GM18873 (cell line): ENCODE results near the gene TRIM15.
"Not testable (repeated sequence)": the region's sequence is repeated elsewhere in the genome, so short reads cannot be mapped to it uniquely, and the experiment has no call there.

Source experiments
- ATAC-seq: cut with Tn5 transposase; IDR thresholded peaks from one replicate; pipeline ENCODE4 v1.9.1; 2021; ENCODE audit warnings: mild to moderate bottlenecking, moderate library complexity, moderate number of reproducible peaks; ENCODE audit not compliant: unreplicated experiment, low FRiP score

Gene TRIM15

DNA sequence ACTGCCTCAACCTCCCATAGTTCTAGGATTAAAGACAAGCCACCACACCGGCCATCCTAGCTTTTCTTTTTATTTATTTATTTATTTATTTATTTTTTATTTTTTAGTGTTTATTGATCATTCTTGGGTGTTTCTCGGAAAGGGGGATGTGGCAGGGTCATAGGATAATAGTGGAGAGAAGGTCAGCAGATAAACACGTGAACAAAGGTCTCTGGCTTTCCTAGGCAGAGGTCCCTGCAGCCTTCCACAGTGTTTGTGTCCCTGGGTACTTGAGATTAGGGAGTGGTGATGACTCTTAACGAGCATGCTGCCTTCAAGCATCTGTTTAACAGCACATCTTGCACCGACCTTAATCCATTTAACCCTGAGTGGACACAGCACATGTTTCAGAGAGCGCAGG, 58.0 kb downstream of the TRIM15 start:
- not testable (repeated sequence) for ATAC-seq

DNA sequence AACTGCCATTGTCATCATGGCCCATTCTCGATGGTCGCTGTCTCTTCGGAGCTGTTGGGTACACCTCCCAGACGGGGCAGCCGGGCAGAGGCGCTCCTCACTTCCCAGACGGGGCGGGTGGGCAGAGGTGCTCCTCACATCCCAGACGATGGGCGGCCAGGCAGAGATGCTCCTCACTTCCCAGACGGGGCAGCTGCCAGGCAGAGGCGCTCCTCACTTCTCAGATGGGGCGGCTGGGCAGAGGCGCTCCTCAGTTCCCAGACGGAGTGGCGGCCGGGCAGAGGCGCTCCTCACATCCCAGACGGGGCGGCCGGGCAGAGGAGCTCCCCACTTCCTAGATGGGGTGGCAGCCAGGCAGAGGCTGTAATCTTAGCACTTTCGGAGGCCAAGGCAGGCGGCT, 58.6 kb downstream of the TRIM15 start:
- ATAC-seq = not testable (repeated sequence)
